OCI-LY7 (cell line): Measurements from ENCODE around the gene FLT3.

ENCODE experiments used
- CTCF ChIP-seq: fragments of 200-600 bp; sonication (generic); conservative IDR thresholded peaks from 2 replicates; pipeline ENCODE4 v1.5.1; 2014; ENCODE audit warnings: mild to moderate bottlenecking, antibody characterized with exemption, low read length, moderate library complexity, mixed read lengths
- EZH2phosphoT487 ChIP-seq: fragments of 200-600 bp; sonication (generic); IDR thresholded peaks from 2 replicates; pipeline ENCODE4 v1.6.1; 2018; ENCODE audit warnings: low read depth, borderline replicate concordance, mild to moderate bottlenecking, mixed run types, antibody characterized with exemption, low read length, moderate library complexity, mixed read lengths

- TF ChIP-seq CTCF (no peak), EZH2phosphoT487 (no peak)
These were observed 19.9 kb upstream of the FLT3 start for GRCh38 chr13:28120317-28120716.
